ENCODE results near the gene EPB41L4B. TPM values are rescaled to one million over a fixed set of nuclear protein-coding genes. Genes with fewer than 3 reads are reported as not detected.

The EPB41L4B gene
- total and polyA plus RNA-seq, 2 of the 13 experiments (the other 11 are each of a cell fraction or from before 2014, with no cell fraction given) = 17.6 to 22.1 TPM

GRCh38 chr9:109192732-109193361, 128.0 kb downstream of the EPB41L4B start:
- H3K9me3 ChIP-seq (ENCODE audit: low read length) = no peaks in the 10 kb centered on the region
- TF ChIP-seq ZKSCAN8 (CRISPR knock-in tag; IDR thresholded peaks at IDR 0.05; ENCODE audit: borderline replicate concordance) (no peak), ZNF263 (CRISPR knock-in tag; IDR thresholded peaks at IDR 0.05) (no peak), ZNF549 (CRISPR knock-in tag; IDR thresholded peaks at IDR 0.05) (no peak), REPIN1 (CRISPR knock-in tag; IDR thresholded peaks at IDR 0.05; ENCODE audit: borderline replicate concordance, low read depth) (no peak), HNF4G (IDR thresholded peaks at IDR 0.05; ENCODE audit: borderline replicate concordance, low read depth, low read length) (no peak), HNF4G (CRISPR knock-in tag; IDR thresholded peaks at IDR 0.05; ENCODE audit: borderline replicate concordance, low read depth) (no peak), ZFP62 (CRISPR knock-in tag; IDR thresholded peaks at IDR 0.05) (no peak), ZNF143 (CRISPR knock-in tag; IDR thresholded peaks at IDR 0.05) (no peak), ZNF496 (CRISPR knock-in tag; IDR thresholded peaks at IDR 0.05; ENCODE audit: insufficient replicate concordance) (no peak), MED13 (CRISPR knock-in tag; IDR thresholded peaks at IDR 0.05) (no peak), ZNF614 (CRISPR knock-in tag; IDR thresholded peaks at IDR 0.05; ENCODE audit: borderline replicate concordance) (no peak)
- TF ChIP-seq, protein P1, sequence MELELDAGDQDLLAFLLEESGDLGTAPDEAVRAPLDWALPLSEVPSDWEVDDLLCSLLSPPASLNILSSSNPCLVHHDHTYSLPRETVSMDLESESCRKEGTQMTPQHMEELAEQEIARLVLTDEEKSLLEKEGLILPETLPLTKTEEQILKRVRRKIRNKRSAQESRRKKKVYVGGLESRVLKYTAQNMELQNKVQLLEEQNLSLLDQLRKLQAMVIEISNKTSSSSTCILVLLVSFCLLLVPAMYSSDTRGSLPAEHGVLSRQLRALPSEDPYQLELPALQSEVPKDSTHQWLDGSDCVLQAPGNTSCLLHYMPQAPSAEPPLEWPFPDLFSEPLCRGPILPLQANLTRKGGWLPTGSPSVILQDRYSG (CRISPR knock-in tag; IDR thresholded peaks at IDR 0.05) = no peak
- TF ChIP-seq, protein P2, sequence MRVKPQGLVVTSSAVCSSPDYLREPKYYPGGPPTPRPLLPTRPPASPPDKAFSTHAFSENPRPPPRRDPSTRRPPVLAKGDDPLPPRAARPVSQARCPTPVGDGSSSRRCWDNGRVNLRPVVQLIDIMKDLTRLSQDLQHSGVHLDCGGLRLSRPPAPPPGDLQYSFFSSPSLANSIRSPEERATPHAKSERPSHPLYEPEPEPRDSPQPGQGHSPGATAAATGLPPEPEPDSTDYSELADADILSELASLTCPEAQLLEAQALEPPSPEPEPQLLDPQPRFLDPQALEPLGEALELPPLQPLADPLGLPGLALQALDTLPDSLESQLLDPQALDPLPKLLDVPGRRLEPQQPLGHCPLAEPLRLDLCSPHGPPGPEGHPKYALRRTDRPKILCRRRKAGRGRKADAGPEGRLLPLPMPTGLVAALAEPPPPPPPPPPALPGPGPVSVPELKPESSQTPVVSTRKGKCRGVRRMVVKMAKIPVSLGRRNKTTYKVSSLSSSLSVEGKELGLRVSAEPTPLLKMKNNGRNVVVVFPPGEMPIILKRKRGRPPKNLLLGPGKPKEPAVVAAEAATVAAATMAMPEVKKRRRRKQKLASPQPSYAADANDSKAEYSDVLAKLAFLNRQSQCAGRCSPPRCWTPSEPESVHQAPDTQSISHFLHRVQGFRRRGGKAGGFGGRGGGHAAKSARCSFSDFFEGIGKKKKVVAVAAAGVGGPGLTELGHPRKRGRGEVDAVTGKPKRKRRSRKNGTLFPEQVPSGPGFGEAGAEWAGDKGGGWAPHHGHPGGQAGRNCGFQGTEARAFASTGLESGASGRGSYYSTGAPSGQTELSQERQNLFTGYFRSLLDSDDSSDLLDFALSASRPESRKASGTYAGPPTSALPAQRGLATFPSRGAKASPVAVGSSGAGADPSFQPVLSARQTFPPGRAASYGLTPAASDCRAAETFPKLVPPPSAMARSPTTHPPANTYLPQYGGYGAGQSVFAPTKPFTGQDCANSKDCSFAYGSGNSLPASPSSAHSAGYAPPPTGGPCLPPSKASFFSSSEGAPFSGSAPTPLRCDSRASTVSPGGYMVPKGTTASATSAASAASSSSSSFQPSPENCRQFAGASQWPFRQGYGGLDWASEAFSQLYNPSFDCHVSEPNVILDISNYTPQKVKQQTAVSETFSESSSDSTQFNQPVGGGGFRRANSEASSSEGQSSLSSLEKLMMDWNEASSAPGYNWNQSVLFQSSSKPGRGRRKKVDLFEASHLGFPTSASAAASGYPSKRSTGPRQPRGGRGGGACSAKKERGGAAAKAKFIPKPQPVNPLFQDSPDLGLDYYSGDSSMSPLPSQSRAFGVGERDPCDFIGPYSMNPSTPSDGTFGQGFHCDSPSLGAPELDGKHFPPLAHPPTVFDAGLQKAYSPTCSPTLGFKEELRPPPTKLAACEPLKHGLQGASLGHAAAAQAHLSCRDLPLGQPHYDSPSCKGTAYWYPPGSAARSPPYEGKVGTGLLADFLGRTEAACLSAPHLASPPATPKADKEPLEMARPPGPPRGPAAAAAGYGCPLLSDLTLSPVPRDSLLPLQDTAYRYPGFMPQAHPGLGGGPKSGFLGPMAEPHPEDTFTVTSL (CRISPR knock-in tag; IDR thresholded peaks at IDR 0.05; ENCODE audit: borderline replicate concordance) = no peak
- TF ChIP-seq, protein P3, sequence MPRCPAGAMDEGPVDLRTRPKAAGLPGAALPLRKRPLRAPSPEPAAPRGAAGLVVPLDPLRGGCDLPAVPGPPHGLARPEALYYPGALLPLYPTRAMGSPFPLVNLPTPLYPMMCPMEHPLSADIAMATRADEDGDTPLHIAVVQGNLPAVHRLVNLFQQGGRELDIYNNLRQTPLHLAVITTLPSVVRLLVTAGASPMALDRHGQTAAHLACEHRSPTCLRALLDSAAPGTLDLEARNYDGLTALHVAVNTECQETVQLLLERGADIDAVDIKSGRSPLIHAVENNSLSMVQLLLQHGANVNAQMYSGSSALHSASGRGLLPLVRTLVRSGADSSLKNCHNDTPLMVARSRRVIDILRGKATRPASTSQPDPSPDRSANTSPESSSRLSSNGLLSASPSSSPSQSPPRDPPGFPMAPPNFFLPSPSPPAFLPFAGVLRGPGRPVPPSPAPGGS (CRISPR knock-in tag; IDR thresholded peaks at IDR 0.05) = no peak
- TF ChIP-seq, protein P4, sequence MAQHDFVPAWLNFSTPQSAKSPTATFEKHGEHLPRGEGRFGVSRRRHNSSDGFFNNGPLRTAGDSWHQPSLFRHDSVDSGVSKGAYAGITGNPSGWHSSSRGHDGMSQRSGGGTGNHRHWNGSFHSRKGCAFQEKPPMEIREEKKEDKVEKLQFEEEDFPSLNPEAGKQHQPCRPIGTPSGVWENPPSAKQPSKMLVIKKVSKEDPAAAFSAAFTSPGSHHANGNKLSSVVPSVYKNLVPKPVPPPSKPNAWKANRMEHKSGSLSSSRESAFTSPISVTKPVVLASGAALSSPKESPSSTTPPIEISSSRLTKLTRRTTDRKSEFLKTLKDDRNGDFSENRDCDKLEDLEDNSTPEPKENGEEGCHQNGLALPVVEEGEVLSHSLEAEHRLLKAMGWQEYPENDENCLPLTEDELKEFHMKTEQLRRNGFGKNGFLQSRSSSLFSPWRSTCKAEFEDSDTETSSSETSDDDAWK (CRISPR knock-in tag; IDR thresholded peaks at IDR 0.05) = no peak

More at GRCh38 chr9:109192732-109193361, 128.0 kb downstream of the EPB41L4B start:
- DNase-seq (ENCODE audit: low spot score) = peak; percentile 49
- in situ Hi-C loops (cut with HindIII; ENCODE audit: extremely low pct_ligation_motif_present, low pct_unique_long_range_greater_than_20kb) = loop anchor here (5.0 to 25.0 kb wide), 2 partner anchors 129 to 319 kb away; partner anchors contain the start of gene EPB41L4B
- Histone ChIP-seq H3K4me2 (ENCODE audit: low read depth, low read length) (peak overlapping the region; percentile 40; the same call in 1 of the 2 replicates), H3K27me3 (ENCODE audit: control insufficient read depth in 1 of 2, insufficient read depth in 2 of 2, low read length in 2 of 2) (peaks cover 0 to 1% of the 10 kb centered on the region in 2 experiments; a peak in 1 of 5 replicates), H3K79me2 (ENCODE audit: insufficient read depth, low read length) (no peaks in the 10 kb centered on the region), H3K36me3 (replicated peaks in 1 of 2; ENCODE audit: control insufficient read depth in 1 of 2, insufficient read depth in 2 of 2, low read length in 2 of 2) (no peaks in the 10 kb centered on the region), H4K20me1 (ENCODE audit: insufficient read depth, low read length) (no peaks in the 10 kb centered on the region), H3K9ac (ENCODE audit: insufficient read depth, low read depth, low read length) (no peak overlapping the region), H3K27ac (ENCODE audit: extremely low read length, insufficient read depth, low read length) (no peak overlapping the region), H3K4me3 (replicated peaks in 1 of 3; ENCODE audit: insufficient read depth in 1 of 3, low read depth in 2 of 3, low read length in 3 of 3) (no peak overlapping the region), H2AFZ (ENCODE audit: low read length) (no peak overlapping the region), H3K4me1 (ENCODE audit: insufficient read depth, low read length) (0 out of 2 replicates have a peak, but pooled peaks cover 9% of the 10 kb centered on the region)
- intact Hi-C loops (cut with micrococcal nuclease; ENCODE audit: unreplicated experiment) = loop anchor here (1.0 to 2.0 kb wide), 2 partner anchors 122 to 208 kb away; no protein-coding TSS in a partner anchor
- peak; percentile 92 for ATAC-seq
- FAIRE-seq = peak; percentile 57
- ChIA-PET CTCF (ENCODE audit: low intra/inter-chr PET ratio, low total read pairs) (interaction anchor here (1.2 to 2.1 kb wide), 4 partner anchors 52 to 209 kb away, joined by 4 to 13 read pairs (median 9); partner anchors contain the start of gene EPB41L4B), POLR2A (no interaction called here)
- BruUV-seq (replicated peaks) = no TSS peak
- 14% methylated on average over 7 of the region's 7 CpGs for WGBS (ENCODE audit: low lambda C conversion rate)

Data from HepG2 (cell line).